Upper lobe of right lung (tissue), 1 donor: Measurements from ENCODE around the gene FAM229A. TPM values are rescaled to one million over a fixed set of nuclear protein-coding genes. Genes with fewer than 3 reads are reported as not detected.

ENCODE experiments used
- ATAC-seq: fragments of 200-7000 bp; cut with Tn5 transposase; one replicate; pipeline ENCODE4 v1.9.1; 2020; ENCODE audit warnings: mild to moderate bottlenecking, moderate library complexity
- DNase-seq: peaks from one replicate; pipeline ENCODE4 v3.0.0-alpha.2; 2020
- H3K27ac ChIP-seq: fragments of 200-600 bp; one replicate; pipeline ENCODE4 v1.8.0; 2022
- H3K27me3 ChIP-seq: fragments of 200-600 bp; one replicate; pipeline ENCODE4 v1.8.0; 2022; ENCODE audit warnings: mild to moderate bottlenecking
- H3K36me3 ChIP-seq: fragments of 200-600 bp; one replicate; pipeline ENCODE4 v1.8.0; 2022
- H3K4me1 ChIP-seq: fragments of 200-600 bp; one replicate; pipeline ENCODE4 v1.8.0; 2022
- H3K4me3 ChIP-seq: fragments of 200-600 bp; one replicate; pipeline ENCODE4 v1.8.0; 2022; ENCODE audit warnings: mild to moderate bottlenecking
- H3K9me3 ChIP-seq: fragments of 200-600 bp; one replicate; pipeline ENCODE4 v1.8.0; 2022
- intact Hi-C: fragments of 100-400 bp; cut with DNase I; formaldehyde crosslinking; loops from one replicate; pipeline ENCODE4 v1.11.0; 2022
- total RNA-seq: library from RNA; stranded (reverse); fragmentation: NEBNext Ultra II Directional; extraction: Animal tissue kit (Norgen Biotek cat#: 25700); gene quantifications from one replicate; pipeline ENCODE4 v1.2.1, GENCODE V29; 2021
- TF ChIP-seq, protein P1 (sequence below): fragments of 200-600 bp; IDR thresholded peaks from one replicate; pipeline ENCODE4 v1.8.0; 2022; ENCODE audit warnings: antibody characterized with exemption
- donor health status: DM: no; HTN: yes; CAD: no; lungs with severe emphysema.

FAM229A gene
- total RNA-seq, 1 donor from 2014 or later: 9.3 TPM

DNA sequence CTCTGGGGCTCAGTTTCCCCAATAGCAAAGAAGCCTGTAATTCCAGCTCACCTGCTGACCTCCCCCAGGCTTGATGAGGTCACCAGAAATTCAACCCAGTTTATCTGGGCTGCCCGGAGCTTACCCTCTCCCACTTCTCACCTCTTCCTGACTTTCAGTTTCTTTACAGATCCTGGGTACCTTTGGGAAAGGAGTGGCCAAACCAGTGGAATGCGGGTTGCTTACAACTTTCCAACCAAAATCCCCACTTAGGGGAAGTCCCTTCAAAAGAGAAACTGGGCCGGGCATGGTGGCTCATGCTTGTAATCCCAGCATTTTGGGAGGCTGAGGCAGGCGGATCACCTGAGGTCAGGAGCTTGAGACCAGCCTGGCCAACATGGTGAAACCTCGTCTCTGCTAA is 20.3 kb downstream of the FAM229A start:
- no peaks in the 10 kb centered on the region for H3K36me3 ChIP-seq
- H3K27ac ChIP-seq: no peak overlapping the region
- DNase-seq (no peak), ATAC-seq (peak; percentile 3)
- H3K4me1 ChIP-seq: peaks cover 29% of the 10 kb centered on the region
- no peak overlapping the region for H3K4me3 ChIP-seq
- H3K9me3 ChIP-seq: no peaks in the 10 kb centered on the region
- intact Hi-C loops: no loop called here
- TF ChIP-seq, protein P1, sequence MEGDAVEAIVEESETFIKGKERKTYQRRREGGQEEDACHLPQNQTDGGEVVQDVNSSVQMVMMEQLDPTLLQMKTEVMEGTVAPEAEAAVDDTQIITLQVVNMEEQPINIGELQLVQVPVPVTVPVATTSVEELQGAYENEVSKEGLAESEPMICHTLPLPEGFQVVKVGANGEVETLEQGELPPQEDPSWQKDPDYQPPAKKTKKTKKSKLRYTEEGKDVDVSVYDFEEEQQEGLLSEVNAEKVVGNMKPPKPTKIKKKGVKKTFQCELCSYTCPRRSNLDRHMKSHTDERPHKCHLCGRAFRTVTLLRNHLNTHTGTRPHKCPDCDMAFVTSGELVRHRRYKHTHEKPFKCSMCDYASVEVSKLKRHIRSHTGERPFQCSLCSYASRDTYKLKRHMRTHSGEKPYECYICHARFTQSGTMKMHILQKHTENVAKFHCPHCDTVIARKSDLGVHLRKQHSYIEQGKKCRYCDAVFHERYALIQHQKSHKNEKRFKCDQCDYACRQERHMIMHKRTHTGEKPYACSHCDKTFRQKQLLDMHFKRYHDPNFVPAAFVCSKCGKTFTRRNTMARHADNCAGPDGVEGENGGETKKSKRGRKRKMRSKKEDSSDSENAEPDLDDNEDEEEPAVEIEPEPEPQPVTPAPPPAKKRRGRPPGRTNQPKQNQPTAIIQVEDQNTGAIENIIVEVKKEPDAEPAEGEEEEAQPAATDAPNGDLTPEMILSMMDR: no peak
- no peaks in the 10 kb centered on the region for H3K27me3 ChIP-seq

DNA sequence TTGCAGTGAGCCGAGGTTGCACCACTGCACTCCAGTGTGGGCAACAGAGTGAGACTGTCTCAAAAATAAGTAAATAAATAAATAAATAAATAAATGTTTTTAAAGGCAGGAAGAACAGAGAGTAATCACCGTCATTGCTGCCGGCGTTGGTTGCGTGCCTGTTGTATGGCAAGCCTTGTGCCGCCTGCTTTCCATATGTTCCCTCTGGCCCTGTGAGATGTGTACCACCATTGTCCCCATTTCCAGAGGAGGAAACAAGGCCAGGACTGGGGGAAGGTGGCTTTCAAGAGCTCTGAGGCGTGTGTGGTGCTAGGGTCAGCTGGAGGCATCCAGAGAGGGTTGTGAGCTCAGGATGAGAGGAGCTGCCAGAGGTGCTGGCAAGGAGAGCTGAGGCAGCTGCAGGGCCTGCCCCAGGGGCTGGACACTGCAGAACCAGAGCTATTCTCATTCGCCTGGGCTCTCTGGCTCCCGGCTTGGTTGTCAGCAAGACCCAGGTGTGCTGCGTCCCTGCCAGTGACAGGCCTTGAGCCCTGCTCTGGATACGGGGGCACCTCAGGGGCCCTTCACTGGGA is 21.0 kb downstream of the FAM229A start:
- Histone ChIP-seq H3K27me3 (no peaks in the 10 kb centered on the region), H3K36me3 (no peaks in the 10 kb centered on the region), H3K9me3 (no peaks in the 10 kb centered on the region), H3K27ac (no peak overlapping the region), H3K4me3 (no peak overlapping the region), H3K4me1 (peaks cover 33% of the 10 kb centered on the region)
- DNase-seq (no peak), ATAC-seq (no peak)
- intact Hi-C loops: no loop called here
- TF ChIP-seq, protein P1: no peak

DNA sequence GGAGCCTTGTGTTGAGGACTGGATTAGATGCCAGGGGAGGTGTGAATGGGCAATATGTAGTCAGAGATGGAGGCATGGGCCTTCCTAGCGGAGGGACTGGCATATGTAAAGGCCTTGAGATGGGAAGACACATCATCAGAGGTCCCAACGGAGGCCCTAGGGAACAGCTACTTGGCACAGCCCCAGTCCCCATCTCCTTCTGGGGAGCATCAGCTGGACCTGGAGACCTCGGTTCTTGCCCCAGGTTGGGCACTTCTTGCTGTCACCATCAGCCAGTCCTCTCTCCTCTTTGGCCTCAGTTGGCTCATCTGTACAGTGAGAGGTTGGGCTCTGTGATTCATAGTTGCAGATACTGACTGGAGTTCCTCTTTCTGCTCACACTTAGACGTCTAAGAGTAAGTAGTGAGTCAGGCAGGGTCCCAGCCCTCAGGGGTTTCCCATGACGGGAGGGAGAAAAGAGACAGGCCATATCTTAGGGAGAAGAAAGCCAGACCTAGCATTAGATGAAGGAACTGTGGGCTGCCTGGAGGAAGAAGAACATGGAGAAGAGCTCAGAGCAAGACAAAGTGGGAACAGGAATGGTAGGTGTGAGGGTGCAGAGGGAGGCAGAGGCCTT is 22.8 kb downstream of the FAM229A start:
- TF ChIP-seq, protein P1: no peak
- Histone ChIP-seq H3K9me3 (no peaks in the 10 kb centered on the region), H3K36me3 (no peaks in the 10 kb centered on the region), H3K4me3 (no peak overlapping the region), H3K27me3 (no peaks in the 10 kb centered on the region), H3K27ac (no peak overlapping the region), H3K4me1 (peaks cover 26% of the 10 kb centered on the region)
- peak; percentile 41 for ATAC-seq
- DNase-seq: no peak
- intact Hi-C loops: no loop called here

DNA sequence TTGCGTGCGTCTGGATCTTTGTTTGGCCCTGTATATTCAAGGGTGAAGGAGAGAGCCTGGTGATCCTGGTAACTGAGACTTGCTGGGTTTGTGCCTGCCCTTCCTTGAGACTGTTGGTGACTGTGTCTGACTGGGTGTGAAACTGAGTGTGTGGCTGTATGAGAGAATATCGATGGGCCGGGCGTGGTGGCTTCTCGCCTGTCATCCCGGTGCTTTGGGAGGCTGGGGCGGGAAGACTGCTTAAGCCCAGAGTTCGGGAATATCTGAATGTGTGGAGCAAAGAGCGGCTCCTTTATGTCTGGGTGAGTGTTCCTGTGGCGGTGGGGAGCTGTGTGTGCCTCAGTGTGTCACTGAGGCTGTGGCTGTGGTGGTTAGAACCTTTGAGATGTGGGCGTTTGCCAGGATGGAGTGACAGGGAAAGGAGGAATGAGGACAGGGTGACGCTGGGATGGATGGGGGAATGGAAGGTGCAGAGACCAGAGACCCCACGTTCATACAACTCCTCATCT is 23.6 kb downstream of the FAM229A start:
- intact Hi-C loops: no loop called here
- H3K36me3 ChIP-seq: no peaks in the 10 kb centered on the region
- ATAC-seq (no peak), DNase-seq (no peak)
- TF ChIP-seq, protein P1: no peak
- H3K27me3 ChIP-seq: no peaks in the 10 kb centered on the region
- H3K4me1 ChIP-seq: peaks cover 28% of the 10 kb centered on the region
- no peak overlapping the region for H3K4me3 ChIP-seq
- H3K9me3 ChIP-seq: no peaks in the 10 kb centered on the region
- H3K27ac ChIP-seq: no peak overlapping the region

DNA sequence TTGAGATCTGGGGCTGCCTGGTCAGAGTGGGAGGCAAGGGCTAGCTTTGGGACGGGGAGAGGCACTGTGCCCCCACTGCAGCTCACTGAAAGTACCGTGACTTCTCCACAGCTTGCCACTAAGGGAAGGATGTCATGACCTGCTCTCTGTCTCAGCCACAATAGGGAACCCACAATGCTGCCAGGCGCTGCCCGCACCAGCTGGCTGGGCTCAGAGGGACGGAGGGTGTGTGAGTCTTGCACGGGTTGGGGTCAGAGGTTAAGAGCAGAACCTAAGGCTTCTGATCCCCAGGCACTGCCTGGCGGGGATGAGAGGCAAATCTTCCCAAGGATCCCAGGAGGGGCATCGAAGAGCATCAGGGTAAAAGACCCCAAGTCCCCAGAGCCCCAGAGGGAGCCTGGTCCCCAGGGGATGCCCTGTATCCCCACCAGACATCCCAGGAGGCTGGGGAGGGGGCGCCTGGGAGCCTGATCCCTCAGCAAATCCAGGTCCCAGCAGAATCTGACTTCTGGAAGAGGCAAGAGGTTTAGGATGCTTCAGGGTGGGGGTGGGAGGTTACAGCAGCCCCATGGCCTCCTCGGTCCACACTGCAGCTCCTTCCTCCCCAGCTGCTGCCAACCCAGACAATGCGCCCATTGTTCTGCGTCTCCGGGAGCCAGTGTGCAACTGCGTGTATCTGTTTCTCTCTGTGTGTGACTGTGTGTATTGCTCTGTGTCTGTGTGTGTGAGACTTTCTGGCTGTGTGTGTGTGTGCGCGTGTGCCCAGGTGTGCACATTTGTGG is 24.2 kb downstream of the FAM229A start:
- Histone ChIP-seq H3K36me3 (peaks cover under 1% of the 10 kb centered on the region), H3K27me3 (no peaks in the 10 kb centered on the region), H3K4me1 (peaks cover 28% of the 10 kb centered on the region), H3K9me3 (no peaks in the 10 kb centered on the region), H3K27ac (no peak overlapping the region), H3K4me3 (no peak overlapping the region)
- ATAC-seq (peak; percentile 47), DNase-seq (no peak)
- intact Hi-C loops: no loop called here
- TF ChIP-seq, protein P1: no peak
